NCI-H2029 treated with DMSO at 0.1 percent for 48 hours (cell line): ENCODE measurements around the gene POU3F4.

Experiments used
- DNase-seq: peaks from one replicate; lab custom pipeline; 2025; lab: John Stamatoyannopoulos, UW

The POU3F4 gene

GRCh38 chrX:83508006-83508405 is at the start of gene POU3F4:
Gene POU3F4, plus strand, starts transcription at chrX:83508290. Its CDS starts 35 bp downstream, at chrX:83508325.
- DNase-seq: no peak

- no peak for DNase-seq
Measured at GRCh38 chrX:83469551-83469950, 38.5 kb upstream of the POU3F4 start.

GRCh38 chrX:83495898-83496297 is 12.2 kb upstream of the POU3F4 start:
- no peak for DNase-seq

GRCh38 chrX:83501003-83501402 is 7.1 kb upstream of the POU3F4 start:
- DNase-seq: no peak

- no peak for DNase-seq
Measured at GRCh38 chrX:83501530-83501929, 6.6 kb upstream of the POU3F4 start.

GRCh38 chrX:83504721-83505479 is 3.2 kb upstream of the POU3F4 start:
- DNase-seq: no peak

GRCh38 chrX:83508526-83509253 is 600 bp downstream of the POU3F4 start:
- no peak for DNase-seq

- DNase-seq: no peak
Measured at GRCh38 chrX:83509254-83509801, 1.2 kb downstream of the POU3F4 start.

- no peak for DNase-seq
Measured at GRCh38 chrX:83510510-83511062, 2.5 kb downstream of the POU3F4 start.

GRCh38 chrX:83511208-83511607 is 3.1 kb downstream of the POU3F4 start:
- no peak for DNase-seq

GRCh38 chrX:83512111-83512510 is 4.0 kb downstream of the POU3F4 start:
- no peak for DNase-seq

- no peak for DNase-seq
Measured at GRCh38 chrX:83516597-83516996, 8.5 kb downstream of the POU3F4 start.

GRCh38 chrX:83521905-83522304 is 13.8 kb downstream of the POU3F4 start:
- no peak for DNase-seq

GRCh38 chrX:83529950-83530349 is 21.9 kb downstream of the POU3F4 start:
- DNase-seq: no peak

GRCh38 chrX:83535417-83536196 is 27.5 kb downstream of the POU3F4 start:
- DNase-seq: no peak
